Left ventricle myocardium inferior (tissue), 1 donor: Measurements from ENCODE around the gene CLIC3. TPM values are rescaled to one million over a fixed set of nuclear protein-coding genes. Genes with fewer than 3 reads are reported as not detected.

Experiments
- DNase-seq: peaks from one replicate; pipeline ENCODE4 v3.0.0-alpha.2; 2020
- H3K27ac ChIP-seq: fragments of 200-600 bp; replicated peaks from 2 replicates; pipeline ENCODE4 v1.8.0; 2021
- H3K27me3 ChIP-seq: fragments of 200-600 bp; 2 replicates; pipeline ENCODE4 v1.8.0; 2021; ENCODE audit warnings: low read depth
- H3K36me3 ChIP-seq: fragments of 200-600 bp; 2 replicates; pipeline ENCODE4 v1.8.0; 2021
- H3K4me1 ChIP-seq: fragments of 200-600 bp; 2 replicates; pipeline ENCODE4 v1.8.0; 2021
- H3K4me3 ChIP-seq: fragments of 200-600 bp; 2 replicates; pipeline ENCODE4 v1.8.0; 2021; ENCODE audit warnings: mild to moderate bottlenecking, moderate library complexity
- H3K9me3 ChIP-seq: fragments of 200-600 bp; replicated peaks from 2 replicates; pipeline ENCODE4 v1.8.0; 2021
- CTCF ChIP-seq: fragments of 200-600 bp; IDR thresholded peaks from 2 replicates; pipeline ENCODE4 v1.8.0; 2021; ENCODE audit warnings: antibody characterized with exemption, mild to moderate bottlenecking, borderline replicate concordance
- intact Hi-C: fragments of 100-400 bp; cut with micrococcal nuclease; formaldehyde crosslinking; loops from one replicate; pipeline ENCODE4 v1.11.0; 2022
- total RNA-seq: library from RNA; stranded (reverse); fragmentation: NEBNext Ultra II Directional; extraction: Animal tissue kit (Norgen Biotek cat#: 25700); gene quantifications from one replicate; pipeline ENCODE4 v1.2.1, GENCODE V29; 2021
- donor health status: DM: no; HTN: yes; CAD: no; lungs with severe emphysema.

The CLIC3 gene
- total RNA-seq, 1 donor from 2014 or later = 1.6 TPM

DNA sequence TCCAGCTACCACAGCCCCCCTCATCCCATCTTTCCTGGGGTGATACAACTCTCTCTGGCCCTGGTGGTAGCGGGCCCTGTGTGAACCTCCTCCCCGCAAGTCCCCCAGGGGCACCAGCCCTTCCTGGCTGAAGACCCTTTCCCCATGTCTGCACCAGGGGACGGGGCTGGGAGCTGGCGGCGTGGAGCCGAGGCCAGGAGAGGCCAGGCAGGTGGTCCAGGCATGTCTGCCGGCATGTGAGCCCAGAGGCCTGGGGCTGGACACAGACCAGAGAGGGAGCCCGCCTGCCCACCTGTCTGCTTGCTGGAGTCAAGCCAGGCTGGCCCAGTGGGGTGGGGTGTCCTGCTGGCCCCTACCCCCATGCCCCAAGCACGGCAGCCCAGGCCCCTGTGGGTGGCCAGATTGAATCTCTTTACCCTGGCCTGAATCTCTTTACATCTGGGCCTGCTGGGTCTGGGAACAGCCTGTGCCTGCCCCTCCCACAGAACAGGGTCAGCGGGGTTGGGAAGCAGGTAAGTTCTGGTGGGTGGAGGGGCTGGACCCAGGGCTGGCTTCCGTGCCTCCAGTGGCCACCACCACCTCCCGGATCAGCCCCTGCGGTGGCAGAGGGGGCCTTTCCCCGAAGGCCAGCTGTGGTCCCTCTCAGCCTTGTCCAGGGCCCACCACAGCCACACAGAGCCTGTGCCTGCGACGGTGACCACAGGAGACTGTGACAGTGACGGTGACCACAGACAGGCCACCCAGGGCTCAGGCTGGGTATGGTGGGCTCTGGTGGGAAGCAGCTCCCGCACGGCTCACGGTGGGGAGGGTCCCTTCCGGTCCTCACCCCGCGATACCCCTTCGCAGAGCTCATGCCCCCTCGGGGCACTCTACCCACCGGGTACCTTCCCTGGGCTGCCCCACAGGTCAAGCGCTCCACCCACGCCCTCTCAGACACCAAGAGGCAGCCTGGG, 37.2 kb downstream of the CLIC3 start:
- intact Hi-C loops = no loop called here
- TF ChIP-seq CTCF = no peak
- Histone ChIP-seq H3K4me3 (no peak overlapping the region), H3K27me3 (no peaks in the 10 kb centered on the region), H3K36me3 (no peaks in the 10 kb centered on the region), H3K27ac (no peak overlapping the region), H3K4me1 (peaks cover 30% of the 10 kb centered on the region), H3K9me3 (no peaks in the 10 kb centered on the region)
- no peak for DNase-seq

GRCh38 chr9:136958473-136958872, 37.9 kb downstream of the CLIC3 start:
- no peak for DNase-seq
- H3K4me3 ChIP-seq = no peak overlapping the region
- intact Hi-C loops = no loop called here
- no peaks in the 10 kb centered on the region for H3K27me3 ChIP-seq
- no peak overlapping the region for H3K27ac ChIP-seq
- H3K4me1 ChIP-seq = peaks cover 23% of the 10 kb centered on the region
- TF ChIP-seq CTCF = no peak
- no peaks in the 10 kb centered on the region for H3K36me3 ChIP-seq
- no peaks in the 10 kb centered on the region for H3K9me3 ChIP-seq

DNA sequence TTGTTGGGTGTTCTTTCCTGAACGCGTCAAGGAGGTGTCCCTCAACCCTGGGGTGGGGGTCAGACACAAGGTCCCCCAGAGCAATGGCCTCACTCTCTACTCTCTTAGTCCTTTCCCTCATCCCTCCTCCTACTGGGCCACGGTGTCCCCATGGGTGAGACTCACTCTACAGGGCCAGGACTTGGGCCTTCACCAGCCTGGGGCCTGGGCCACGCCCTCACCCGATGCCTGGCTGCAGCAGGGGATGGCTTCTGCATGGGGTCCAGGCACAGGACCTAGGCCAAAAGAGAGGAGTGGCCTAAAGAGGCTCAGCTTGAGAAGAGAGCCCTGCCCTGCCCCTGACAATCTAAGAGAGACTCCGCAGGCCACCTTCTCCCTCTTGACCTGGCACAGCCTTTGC, 38.5 kb downstream of the CLIC3 start:
- intact Hi-C loops = no loop called here
- Histone ChIP-seq H3K4me1 (peaks cover 18% of the 10 kb centered on the region), H3K36me3 (no peaks in the 10 kb centered on the region), H3K27ac (no peak overlapping the region), H3K4me3 (no peak overlapping the region), H3K27me3 (no peaks in the 10 kb centered on the region), H3K9me3 (no peaks in the 10 kb centered on the region)
- TF ChIP-seq CTCF = no peak
- no peak for DNase-seq

DNA sequence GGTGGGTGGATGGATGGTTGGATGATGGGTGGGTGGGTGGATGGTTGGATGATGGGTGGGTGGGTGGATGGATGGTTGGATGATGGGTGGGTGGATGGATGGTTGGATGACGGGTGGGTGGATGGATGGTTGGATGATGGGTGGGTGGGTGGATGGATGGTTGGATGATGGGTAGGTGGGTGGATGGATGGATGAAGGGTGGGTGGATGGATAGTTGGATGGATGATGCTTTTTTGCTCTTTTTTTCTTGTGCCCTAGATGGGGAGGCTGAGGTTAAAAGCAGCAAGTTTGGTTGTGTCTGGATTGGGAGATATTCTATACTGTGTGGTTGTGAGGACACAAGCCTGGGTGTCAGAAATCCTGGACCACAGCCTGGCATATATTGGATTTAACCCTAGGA, 38.9 kb downstream of the CLIC3 start:
- intact Hi-C loops = no loop called here
- no peak overlapping the region for H3K4me3 ChIP-seq
- H3K27ac ChIP-seq = no peak overlapping the region
- no peak for TF ChIP-seq CTCF
- peaks cover 21% of the 10 kb centered on the region for H3K4me1 ChIP-seq
- H3K9me3 ChIP-seq = no peaks in the 10 kb centered on the region
- H3K27me3 ChIP-seq = no peaks in the 10 kb centered on the region
- no peak for DNase-seq
- H3K36me3 ChIP-seq = no peaks in the 10 kb centered on the region

GRCh38 chr9:136956604-136957003, 39.8 kb downstream of the CLIC3 start:
- H3K9me3 ChIP-seq = no peaks in the 10 kb centered on the region
- H3K36me3 ChIP-seq = no peaks in the 10 kb centered on the region
- H3K27me3 ChIP-seq = no peaks in the 10 kb centered on the region

More at GRCh38 chr9:136956604-136957003, 39.8 kb downstream of the CLIC3 start:
- DNase-seq = no peak
- peaks cover 21% of the 10 kb centered on the region for H3K4me1 ChIP-seq
- H3K4me3 ChIP-seq = no peak overlapping the region
- no peak for TF ChIP-seq CTCF
- H3K27ac ChIP-seq = no peak overlapping the region
- intact Hi-C loops = no loop called here
